EH (cell line): Measurements from ENCODE around the gene METTL15.
"Not testable (repeated sequence)": the region's sequence is repeated elsewhere in the genome, so short reads cannot be mapped to it uniquely, and the experiment has no call there.

Experiments used
- DNase-seq: peaks from one replicate; pipeline ENCODE4 v3.0.0-alpha.2; 2015; ENCODE audit warnings: low read depth

METTL15 gene

DNA sequence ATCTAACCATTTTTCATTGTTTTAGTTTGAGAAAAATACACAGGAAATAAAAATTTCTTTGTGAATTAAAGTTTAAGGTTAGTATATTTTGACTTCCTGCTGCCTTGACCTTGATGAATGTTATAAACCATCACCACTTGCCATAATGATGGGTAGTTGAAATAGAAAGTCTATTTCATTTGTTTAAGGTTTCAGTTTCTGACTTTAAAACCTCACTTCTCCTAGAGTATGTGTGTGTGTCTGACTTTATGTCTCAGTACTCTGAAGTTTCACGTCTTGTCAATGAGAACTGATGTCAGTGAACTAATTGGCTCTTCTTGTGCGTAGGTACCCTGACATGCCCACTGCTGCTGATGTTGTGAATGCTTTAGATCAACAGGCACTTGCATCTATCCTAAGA lies 188.2 kb downstream of the METTL15 start:
- no peak for DNase-seq

DNA sequence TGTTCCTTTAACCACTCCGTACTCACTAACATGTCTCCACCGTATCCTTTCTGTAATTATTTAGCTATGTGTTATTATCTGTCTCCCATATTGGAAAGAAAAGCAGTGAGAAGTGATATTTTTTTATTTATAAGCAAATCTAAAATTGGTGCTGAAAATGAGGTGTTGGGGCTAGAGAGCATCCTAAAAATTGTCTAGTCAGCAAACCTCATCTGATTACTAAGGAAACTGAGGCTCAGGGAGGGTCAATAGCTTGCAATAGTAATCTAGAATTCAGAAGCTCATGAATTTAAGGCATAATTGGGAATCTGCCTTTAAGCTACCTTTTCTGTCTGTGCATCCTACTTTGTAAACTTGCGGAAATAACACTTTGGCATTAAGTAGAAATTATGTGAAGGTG lies 190.0 kb downstream of the METTL15 start:
- DNase-seq: no peak

DNA sequence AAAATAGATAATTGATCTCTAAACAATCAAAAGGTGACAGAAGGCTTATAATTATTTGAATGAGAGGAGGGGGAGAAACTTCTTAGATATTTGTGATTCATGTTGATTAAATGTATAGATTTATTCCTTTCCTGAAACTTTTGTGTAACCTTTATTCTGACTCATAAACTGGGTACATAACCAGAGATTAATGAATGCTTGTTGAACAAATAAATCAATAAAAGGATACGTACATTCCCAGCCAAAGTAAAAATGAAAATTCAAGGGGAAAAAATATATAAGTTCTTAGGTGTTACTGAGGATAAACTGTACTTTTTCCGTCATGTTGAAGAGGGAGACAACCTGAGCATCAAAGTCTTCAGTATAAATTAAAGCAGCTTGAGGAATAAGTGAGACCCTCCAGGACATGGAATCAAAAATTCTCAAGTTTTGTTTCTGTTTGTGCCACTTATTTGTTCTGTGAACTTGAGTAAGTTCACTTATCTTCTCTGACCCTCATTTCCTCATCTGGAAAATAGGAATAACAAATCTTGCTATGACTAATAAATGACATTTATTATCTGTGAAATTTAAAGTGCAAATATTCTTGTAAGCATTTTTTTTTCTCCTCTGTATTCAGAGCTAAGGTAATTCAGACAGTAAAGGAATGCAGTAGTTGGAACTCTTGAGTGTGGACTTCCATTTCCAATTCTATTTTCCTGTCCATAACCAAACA lies 195.4 kb downstream of the METTL15 start:
- DNase-seq: peak; percentile 19

DNA sequence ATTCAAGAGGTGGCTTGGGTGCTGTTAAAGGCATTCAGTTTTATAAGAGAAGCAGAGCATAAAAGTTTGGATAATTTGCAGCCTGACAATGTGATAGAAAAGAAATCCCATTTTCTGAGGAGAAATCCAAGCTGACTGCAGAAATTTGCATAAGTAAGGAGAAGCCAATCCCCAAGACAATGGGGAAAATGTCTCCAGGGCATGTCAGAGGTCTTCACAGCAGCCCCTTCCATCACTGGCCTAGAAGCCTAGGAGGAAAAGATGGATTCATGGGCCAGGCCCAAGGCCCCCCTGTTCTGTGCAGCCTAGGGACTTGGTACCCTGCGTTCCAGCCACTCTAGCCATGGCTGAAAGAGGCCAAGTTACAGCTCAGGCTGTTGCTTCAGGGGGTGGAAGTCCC lies 207.3 kb downstream of the METTL15 start:
- DNase-seq: no peak

DNA sequence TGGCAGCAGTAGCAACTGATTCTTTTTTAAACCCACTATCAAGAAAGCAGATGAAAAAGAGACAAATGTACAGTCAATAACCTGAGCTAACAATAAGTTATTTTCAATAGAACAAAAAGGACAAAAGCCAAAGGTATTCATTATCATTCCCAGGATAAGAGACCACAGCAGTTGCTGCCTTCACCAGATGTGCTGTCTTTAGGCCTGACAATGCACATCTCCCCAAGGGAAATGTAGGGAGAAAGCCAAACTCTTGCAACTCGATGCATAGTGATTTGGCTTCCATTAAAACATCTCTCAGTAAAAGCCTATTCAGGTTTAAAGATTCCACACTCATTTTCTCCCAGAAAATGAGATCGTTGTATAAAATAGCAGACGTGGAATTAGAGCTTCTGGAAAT lies 210.7 kb downstream of the METTL15 start:
- no peak for DNase-seq

DNA sequence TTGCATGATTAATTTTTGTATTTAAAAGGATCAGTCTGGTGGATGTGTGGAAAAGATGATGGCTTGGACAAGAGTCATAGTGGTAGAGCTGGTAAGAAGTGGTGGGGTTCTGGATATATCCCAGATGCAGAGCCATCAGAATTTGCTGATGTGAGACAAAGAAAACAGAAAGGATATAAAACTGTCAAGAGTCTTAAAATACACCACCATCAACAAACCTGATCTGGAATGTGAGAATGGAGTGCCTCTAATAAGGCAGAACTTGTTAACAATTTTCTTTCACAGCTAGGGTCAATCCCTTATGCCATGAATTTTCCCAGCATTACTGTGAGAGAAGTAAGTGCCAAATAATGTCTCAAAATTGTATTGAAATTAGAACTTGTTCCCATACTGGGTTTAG lies 215.4 kb downstream of the METTL15 start:
- peak; percentile 13 for DNase-seq

DNA sequence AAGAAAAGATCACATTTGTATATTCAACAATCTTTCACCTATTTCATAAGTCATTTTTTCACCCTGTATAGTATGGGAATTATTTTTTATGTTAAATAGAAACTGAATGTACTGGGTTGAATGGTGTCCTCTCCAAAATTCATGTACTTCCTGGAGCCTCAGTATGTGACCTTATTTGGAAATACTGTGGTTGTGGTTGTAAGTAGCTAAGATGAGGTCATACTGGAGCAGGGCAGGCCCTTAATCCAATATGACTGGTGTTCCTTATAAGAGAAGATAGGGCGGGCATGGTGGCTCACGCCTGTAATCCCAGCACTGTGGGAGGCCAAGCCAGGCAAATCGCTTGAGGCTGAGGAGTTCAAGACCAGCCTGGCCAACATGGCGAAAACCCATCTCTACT lies 224.2 kb downstream of the METTL15 start:
- peak; percentile 17 for DNase-seq

DNA sequence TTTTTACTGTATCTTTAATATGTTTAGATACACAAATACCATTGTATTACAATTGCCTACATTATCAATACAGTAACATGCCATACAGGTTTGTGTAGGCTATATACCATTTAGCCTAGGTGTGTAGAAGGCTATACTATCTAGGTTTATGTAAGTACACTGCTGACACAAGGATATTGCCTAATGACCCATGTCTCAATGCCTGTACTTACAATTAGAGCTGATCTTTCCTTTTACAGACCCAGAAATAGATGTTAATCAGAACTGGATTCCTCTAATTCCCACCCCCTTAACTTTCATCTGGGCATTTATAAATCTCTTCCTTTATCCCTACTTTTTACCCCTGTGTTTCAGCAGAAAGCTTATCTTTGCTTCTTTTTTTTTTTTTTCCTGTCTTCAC lies 229.5 kb downstream of the METTL15 start:
- no peak for DNase-seq

DNA sequence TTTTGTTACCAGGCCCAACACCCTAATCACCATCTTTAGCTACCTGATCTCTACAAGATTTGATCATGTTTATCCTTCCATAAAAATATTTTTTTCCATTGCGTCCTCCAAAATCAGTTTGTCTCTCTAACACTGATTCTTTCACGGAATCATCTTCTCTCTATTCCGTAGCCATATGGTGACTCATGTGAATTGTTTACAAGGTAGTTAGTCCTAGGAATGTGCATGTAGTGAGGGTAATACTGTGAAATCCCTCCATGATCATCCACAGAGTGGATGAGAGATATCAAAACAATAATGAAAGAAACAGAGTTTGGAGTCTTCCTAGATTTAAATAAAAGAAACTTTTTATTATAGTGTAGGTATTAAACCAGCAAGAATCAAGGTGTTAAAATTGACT lies 230.2 kb downstream of the METTL15 start:
- DNase-seq: peak; percentile 18

DNA sequence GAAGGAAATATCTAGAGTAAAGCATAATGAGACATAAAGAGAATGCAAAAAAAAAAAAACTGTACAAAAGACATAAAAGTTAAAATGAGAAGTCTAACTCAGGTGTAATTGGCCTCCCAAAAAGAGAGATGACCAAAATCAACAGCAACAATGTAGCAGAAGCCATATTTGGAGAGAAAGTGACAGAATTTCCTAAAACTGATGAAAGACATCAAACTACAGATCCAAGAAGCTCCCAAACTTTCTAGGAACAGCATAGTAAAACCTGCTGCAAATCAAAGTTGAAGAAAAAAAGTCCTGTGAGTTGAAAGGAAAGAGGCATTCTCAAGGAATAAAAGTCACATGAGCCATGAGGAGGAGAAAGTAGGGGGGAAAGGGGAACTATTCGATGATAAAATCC lies 231.3 kb downstream of the METTL15 start:
- no peak for DNase-seq

DNA sequence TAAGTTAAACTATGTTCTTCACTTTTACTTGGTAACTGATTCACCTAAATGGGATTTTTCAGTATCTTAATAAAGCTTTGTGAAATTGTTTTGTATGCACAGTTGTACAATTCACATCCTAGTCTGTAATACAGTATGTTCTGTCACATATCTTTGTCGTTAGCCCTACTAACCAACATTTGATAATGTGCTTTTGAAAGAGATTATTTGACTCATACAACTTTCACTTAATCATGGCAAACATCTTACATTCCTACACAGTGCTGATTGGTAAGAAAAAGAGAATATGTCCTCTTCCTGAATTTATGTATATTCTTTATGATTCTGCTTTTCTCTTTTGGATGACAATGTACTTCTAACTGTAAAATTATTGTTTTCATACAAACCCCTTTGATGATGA lies 234.5 kb downstream of the METTL15 start:
- DNase-seq: peak; percentile 42

DNA sequence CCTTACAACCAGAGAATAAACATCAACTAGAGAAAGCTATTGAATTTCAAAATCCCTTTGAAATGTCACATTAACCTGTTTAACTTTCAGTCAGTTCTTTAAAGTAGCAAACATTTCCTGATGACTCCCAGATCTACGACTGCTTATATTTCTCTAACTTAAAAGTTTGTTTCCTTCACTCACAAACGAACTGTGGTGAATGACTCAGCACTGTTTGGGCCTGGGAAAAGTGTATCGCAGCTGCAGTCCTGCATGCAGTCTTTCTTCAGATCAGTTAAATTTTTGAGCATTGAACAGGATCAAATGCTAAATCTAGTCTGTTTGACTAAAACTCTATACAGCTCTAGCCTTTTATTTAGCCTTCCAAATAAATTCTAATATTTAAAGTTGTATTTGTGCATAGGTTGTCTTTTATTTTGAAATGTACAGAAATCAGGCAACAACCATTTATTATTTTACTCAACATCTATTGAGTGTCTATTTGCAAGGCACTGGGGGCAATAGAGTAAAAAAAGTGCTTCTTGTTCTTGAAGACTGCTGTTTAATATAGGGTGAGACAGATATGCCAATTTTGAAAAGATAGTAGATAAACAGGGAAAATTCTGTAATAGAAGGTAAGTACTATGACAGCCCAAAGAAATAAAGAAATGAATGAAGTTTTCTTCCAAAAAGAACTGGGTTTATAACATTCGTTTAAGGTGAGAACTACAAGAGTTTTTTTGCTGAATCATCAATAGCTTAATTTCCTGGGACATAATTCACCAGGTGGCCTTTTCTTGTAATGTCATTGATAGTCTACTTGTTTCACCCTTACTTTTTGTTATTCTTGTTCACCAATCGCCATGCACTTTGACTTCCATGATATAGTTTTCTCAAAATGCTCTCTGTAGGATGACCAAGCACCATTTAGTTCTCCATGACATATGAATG lies 235.4 kb downstream of the METTL15 start:
- peak; percentile 88 for DNase-seq

DNA sequence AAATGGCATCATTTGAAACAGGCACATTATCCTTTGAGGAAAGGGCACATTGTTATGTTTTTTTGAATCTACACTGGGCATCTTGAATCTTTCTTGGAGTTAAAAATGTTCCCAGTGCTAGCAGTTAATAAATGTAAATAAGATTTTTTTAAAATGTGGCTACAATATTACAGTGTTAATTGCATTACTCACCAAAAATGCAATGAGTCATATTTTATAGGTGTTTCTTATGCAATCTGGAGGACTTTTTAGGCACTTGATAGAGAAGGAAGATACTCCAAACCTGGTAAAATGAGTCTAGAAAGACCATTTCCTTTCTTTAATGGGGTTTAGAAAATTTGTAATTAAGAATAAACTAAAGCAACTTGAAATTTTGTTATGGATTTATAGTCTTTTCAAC lies 238.0 kb downstream of the METTL15 start:
- DNase-seq: peak; percentile 66

DNA sequence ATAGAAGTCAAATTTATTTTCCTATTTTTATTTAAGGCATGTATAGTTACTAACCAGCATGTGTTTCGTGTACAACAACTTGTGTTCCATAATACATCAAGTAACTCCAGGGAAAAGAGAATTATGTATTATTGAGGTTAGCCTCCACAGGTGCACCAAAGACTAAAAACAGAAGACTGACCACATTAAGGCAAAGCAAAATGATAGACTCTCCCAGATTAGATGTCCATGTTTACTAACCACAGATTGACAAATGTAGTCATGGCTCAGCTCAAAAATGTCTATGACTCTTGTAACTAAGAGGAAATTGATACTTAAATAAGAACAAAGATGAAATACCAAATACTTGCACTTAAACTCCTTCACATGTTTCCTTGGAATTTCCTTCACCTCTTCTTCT lies 238.5 kb downstream of the METTL15 start:
- peak; percentile 20 for DNase-seq

DNA sequence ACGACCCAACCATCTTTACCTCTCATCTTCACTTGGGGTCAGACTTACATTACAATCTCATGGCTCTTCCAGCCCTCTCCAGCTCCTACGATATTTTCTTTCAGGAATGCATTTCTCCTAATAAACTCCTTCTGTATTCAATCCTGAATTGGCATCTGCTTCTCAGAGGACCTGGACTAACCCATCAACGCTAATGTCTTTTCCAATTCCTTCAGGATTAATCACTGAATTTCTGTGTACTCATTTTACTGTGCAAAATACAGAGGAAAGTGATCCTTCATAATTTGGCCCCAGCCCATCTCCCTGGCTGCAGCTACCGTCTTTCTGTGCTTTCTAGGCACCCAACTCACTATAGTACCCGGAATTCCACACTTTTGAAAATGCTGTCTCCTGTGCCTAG lies 239.2 kb downstream of the METTL15 start:
- peak; percentile 72 for DNase-seq

DNA sequence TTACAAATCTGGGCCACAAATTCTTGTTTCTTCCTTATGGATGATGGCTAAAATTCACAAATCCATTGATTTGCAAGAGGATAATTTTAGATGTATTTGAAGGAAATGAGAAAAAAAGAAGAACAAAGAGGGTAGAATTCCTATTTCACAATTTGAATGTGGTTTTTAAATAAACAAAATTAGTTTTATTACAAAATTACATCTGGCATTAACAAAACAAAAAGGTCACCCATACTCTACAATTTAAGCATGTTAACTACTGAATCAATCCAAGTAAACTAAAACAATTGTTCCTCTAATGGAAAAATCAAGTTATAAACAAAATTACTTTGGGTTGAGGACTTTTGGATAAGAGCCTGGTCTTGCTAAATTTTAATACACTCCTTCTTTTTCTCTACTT lies 242.0 kb downstream of the METTL15 start:
- DNase-seq: no peak

DNA sequence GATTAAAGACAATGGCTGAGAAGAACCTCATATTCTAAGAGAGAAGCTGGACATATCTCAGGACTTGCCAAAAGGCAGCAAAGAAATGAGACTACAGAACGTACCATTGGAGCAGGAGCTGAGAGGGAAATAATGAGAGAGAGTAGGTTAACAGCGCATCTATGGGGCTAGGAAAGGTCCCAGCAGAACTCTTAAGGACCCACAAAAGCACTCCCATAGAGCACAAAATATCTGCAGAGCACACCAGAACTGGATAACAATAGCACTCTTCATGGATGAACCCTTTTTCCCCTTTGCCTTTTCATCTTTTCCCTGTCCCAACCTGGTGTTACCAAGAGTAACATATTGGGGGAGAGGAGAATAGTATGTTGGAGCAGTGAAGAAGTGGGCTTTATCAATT lies 245.8 kb downstream of the METTL15 start:
- DNase-seq: no peak

DNA sequence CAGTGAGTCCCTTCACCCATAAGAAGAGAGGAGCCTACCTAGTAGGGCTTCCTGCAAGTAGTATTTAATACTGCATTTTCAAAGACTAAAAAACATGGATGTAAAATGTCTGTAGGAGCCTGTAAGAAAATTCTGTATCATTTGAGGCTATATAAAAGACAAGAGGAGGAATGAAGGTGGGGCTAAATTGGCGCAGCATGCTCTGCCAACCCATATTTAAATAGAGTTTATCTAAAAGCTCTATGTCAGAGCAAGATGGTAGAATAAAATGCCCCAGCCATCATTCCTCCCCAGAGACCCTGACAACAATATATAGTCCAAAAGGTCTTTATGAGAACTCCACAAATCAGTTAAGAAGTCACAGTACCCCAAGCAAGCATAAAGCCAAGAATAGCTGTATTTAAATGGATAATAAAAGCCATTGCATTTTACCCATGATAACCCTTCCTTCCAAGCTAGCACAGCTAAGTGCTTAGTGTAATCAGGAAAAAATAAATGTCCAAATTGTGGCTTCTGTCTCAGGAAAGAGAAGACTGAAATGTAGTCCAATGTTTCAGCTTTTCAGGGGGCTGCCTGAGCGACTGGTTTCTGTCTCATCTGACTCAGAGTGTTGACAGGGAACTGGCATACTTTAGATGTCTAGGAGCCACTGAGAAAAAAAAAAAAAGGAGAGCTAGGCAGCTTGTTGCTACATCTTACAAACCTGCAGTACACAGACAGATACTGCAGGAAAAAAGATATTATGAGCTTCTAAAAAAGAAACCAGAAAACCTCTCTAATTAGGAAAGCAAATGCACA lies 258.6 kb downstream of the METTL15 start:
- peak; percentile 78 for DNase-seq

DNA sequence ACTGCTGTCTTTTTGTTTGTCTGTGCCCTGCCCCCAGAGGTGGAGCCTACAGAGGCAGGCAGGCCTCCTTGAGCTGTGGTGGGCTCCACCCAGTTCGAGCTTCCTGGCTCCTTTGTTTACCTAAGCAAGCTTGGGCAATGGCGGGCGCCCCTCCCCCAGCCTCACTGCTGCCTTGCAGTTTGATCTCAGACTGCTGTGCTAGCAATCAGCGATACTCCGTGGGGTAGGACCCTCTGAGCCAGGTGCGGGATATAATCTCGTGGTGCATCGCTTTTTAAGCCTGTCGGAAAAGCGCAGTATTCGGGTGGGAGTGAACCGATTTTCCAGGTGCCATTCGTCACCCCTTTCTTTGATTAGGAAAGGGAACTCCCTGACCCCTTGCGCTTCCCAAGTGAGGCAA lies 269.9 kb downstream of the METTL15 start:
- DNase-seq: not testable (repeated sequence)
